GM19438 (cell line): ENCODE results near the gene LRP11.
"Not testable (repeated sequence)": the region's sequence is repeated elsewhere in the genome, so short reads cannot be mapped to it uniquely, and the experiment has no call there.

Source experiments
- ATAC-seq: cut with Tn5 transposase; IDR thresholded peaks from one replicate; pipeline ENCODE4 v1.9.1; 2021; ENCODE audit warnings: low read depth; ENCODE audit not compliant: unreplicated experiment

Gene LRP11

GRCh38 chr6:149852881-149853280 is 11.3 kb downstream of the LRP11 start:
- ATAC-seq: no peak

GRCh38 chr6:149852180-149852579 is 12.0 kb downstream of the LRP11 start:
- no peak for ATAC-seq

DNA sequence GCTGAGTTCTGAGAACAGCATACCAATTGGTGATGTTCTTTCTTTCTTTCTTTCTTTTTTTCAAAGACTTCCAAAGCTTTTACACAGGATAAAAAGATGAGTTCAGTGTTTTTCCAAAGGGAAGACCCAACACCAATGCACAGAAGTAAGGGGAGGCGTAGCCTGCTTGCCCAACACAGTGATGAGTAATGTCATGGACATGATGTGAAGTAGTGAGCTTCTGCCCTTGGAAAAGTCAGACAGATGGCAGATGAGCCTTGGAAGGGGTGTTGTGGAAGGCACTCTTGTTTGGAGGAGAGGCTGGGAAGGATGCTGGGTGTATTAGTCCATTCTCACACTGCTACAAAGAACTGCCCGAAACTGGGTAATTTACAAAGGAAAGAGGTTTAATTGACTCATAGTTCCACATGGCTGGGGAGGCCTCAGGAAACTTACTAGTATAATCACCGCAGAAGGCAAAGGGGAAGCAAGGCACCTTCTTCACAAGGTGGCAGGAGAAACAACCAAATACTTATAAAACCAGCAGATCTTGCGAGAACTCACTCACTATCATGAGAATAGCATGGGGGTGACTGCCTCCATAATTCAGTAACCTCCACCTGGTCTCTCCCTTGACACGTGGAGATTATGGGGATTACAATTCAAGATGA is 12.6 kb downstream of the LRP11 start:
- no peak for ATAC-seq

GRCh38 chr6:149848343-149848742 is 15.8 kb downstream of the LRP11 start:
- ATAC-seq: not testable (repeated sequence)

GRCh38 chr6:149847939-149848267 is 16.3 kb downstream of the LRP11 start:
- no peak for ATAC-seq

DNA sequence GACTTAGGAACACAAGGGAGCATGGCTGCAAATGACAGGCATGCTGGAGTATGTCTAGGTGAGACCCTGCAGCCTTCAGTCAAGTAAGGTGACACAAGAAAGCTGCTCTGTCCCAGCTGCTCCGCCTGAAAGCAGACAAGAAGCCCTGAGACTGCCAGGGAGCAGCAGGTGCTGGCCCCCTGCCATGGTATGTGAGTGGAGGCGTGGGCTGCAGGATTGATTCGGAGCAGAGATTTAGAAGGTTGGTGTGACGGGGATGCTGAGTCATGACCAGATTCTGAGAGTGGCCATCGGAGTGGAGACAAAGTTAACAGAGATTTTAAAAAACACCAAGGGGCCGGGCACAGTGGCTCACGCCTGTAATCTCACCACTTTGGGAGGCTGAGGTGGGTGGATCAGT is 17.8 kb downstream of the LRP11 start:
- no peak for ATAC-seq

- ATAC-seq: no peak
Observed at GRCh38 chr6:149845549-149845948, 18.6 kb downstream of the LRP11 start.

- no peak for ATAC-seq
Observed at GRCh38 chr6:149844480-149844879, 19.7 kb downstream of the LRP11 start.

DNA sequence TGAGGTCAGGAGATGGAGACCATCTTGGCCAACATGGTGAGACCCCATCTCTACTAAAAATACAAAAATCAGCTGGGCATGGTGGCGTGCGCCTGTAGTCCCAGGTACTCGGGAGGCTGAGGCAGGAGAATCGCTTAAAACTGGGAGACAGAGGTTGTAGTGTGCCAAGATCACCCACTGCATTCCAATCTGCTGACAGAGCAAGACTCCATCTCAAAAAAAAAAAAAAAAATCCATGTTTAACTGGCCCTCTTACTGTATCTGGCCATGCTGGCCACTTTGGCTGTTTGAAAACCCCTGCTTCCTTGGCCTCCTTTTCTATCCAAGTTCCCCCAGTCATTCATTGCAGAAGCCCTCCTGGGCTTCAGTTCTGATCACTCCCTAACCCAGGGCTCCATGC is 20.1 kb downstream of the LRP11 start:
- not testable (repeated sequence) for ATAC-seq

DNA sequence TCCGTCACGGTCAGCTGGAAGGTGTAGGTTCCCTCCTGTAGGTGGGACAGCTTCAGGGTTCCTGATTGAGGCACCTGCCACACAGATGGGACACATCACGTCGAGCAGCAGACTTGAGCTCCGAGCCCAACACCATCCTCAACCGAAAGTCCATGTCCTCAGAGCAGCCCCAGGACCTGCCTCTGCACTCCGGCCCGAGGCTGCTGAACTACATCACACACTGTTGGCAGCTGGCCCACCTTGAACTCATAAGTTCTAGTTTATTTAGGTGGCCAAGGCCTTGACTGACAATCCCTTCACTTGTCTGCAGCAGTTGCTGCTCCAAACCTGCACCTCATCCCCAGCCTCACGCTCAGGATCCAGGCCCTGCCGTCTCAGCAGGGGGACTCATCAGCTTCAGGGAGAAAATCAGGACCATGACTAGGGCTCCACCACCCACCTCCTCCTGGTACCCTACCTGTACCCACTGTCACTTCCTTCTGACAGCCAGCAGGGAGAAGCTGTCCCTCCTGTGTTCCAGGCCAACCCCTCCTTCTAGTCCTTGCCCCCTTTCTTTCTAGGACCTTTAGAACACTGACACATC is 21.0 kb downstream of the LRP11 start:
- ATAC-seq: no peak

DNA sequence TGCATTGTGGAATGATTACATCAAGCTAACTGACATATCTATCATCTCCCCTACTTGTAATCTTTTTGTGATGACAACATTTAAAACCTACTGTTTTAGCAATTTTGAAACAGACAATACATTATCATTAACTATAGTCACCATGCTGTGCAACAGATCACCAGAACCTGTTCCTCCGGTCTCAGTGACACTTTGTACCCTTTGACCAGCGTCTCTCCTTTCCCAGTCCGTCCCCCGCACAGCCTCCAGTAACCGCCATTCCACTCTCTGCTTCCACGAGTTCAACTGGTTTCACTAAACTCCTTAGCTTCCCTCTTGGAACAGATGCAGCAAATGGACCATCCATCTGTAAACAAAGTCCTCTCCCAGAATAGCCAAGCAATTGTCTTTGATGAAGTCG is 21.8 kb downstream of the LRP11 start:
- ATAC-seq: no peak

GRCh38 chr6:149840345-149841075 is 23.6 kb downstream of the LRP11 start:
- no peak for ATAC-seq

GRCh38 chr6:149834513-149835481 is 29.4 kb downstream of the LRP11 start:
- no peak for ATAC-seq

DNA sequence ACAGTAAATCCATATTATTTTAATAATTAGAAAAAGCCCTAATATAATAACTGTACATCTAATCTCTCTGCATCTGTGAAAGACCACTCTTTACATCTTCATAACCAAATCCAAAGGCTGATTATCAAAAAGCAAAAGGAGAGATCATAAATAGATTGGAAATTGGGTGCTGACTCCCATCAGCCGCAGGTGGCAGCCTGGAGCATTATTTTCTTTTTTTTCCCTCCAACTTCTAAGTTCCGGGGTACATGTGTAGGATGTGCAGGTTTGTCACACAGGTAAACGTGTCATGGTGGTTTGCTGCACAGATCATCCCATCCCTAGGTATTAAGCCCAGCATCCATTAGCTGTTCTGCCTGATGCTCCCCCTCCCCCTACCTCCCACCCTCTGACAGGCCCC is 30.5 kb downstream of the LRP11 start:
- ATAC-seq: no peak

- no peak for ATAC-seq
Observed at GRCh38 chr6:149831308-149831820, 32.8 kb downstream of the LRP11 start.

DNA sequence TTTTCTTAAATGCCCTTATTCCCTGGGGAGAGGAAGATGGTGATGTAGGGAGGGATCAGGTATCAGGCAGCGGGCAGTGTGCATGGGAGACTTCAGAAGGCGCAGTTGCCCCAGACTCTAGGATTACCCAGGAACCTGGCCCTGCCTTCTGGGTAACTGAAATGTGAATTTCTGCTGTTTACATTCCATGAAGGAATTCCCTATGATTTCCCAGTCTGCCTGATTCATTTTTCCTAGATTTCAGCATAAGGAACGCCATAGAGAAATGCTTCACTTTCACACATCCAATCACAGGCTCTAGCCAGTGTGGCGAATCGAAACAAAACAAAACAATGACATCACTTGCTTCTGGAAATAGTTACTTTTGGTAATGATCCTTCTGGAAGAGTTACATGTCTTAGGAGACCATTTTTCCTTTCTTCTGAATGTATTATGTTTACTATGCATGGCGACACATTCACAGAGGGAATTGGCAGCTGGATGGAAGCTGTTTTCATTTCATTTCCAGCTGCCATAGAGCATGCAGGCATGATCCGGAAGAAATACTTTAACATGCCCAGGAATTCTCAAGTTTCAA is 33.3 kb downstream of the LRP11 start:
- ATAC-seq: no peak

DNA sequence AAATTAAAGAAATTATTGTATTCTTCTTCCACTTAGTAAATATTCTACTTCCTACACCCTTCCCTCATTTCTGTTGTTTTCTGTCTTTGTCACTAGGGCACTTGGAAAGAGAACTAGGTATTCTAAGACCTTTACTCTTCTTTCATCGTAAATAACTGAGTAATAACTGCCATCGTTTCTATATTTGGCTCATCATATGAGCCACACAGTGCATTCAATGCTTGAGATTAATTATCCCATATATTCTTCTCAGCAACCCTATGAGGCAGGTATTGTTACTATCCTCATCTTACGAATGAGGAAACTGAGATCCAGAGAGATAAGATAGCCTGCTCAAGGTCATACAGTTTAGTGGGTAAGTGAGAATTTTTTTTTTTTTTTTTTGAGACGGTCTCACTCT is 38.9 kb downstream of the LRP11 start:
- ATAC-seq: no peak

DNA sequence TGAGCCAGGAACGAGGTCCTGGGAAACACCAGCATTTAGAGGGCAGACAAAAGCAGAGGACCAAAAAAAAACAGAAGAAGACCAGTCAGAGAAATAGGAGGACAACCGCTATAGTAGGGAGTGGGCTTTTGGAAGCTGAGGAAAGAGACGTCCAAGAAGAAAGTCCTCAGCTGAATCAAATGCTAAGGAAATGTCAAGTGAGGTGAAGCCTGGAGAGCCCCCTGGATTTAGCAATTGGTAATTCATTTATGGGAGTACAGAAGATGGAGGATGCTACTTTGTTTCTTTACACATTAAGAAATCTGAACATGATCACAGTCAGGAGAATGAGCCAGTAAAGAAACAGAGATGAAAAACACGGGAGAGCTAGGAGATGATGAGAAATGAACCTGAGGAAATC is 41.1 kb downstream of the LRP11 start:
- ATAC-seq: no peak

GRCh38 chr6:149821492-149821891 is 42.7 kb downstream of the LRP11 start:
- no peak for ATAC-seq

DNA sequence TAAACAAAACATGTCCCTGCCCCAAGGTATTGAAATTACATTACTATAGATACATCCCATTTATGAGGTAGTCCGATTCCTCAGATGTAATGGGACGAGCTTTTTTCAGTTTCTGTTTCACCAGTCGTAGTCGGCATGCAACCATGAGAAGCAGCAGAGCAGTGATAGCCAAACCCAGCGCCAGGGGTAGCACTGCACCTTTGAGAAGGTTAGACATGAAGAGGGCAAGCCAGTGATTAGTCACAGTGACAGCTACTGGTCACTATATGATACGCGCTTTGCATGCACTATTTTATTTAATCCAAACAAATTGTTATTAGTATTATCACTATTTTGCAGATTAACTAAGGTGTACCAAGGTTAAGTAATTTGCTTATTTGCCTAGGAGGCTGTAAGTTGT is 43.7 kb downstream of the LRP11 start:
- no peak for ATAC-seq
